ENCODE data around the gene FCRL1. TPM values are rescaled to one million over a fixed set of nuclear protein-coding genes. Genes with fewer than 3 reads are reported as not detected.

FCRL1 gene
- total and polyA plus RNA-seq, 4 experiments from 2014 or later = 0.23 to 0.75 TPM; not detected in 2

DNA sequence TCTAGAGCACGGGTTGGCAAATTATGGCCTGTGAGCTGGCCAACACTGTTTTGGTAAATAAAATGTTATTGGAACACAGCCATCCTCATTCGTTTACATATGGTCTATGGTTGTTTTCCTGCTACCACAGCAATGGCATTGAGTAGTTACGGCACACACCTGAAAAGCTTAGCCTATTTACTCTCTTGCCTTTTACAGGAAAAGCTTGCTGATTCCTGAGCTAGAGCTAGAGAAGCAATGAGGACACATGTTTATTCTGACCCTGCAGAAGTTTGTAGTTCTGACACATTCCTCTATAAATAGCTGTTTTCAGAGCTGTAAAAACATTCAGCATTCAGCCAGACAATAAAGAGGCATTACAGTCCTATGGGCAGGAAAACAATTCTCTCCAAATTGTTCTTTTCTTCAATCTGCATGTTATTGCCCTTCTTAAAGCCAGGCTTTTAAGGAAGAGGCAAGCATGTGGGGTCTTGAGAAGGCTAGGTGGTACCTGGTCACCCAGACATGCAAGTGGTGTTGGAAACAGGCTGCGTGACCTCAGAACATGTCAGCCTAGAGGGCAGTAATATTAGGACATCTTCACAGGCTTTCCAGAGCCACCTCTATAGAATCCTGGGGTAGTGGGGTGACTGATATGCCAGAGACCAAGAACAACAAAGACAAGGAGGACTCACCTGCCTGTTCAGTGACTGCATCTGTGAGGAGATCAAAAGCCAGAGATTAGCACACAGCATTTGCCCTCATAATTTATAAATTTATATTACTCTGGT lies 44.6 kb downstream of the FCRL1 start:
- no peak overlapping the region for H3K4me3 ChIP-seq (ENCODE audit: low read length in 2 of 2)
- no peak overlapping the region for H3K27ac ChIP-seq (ENCODE audit: low read depth, low read length)
- no peak overlapping the region for H3K4me3 Mint-ChIP-seq
- CTCF ChIA-PET (ENCODE audit: partially characterized antibody) = no interaction called here
- no peak for DNase-seq
- no peak overlapping the region for H3K27ac Mint-ChIP-seq
- intact Hi-C loops (cut with micrococcal nuclease) = no loop called here
- H3K9me3 Mint-ChIP-seq = peaks cover 0 to 2% (median 0%) of the 10 kb centered on the region in 8 donors
- no peaks in the 10 kb centered on the region for H3K4me1 ChIP-seq (ENCODE audit: insufficient read depth, low read length)
- POLR2A ChIA-PET (ENCODE audit: partially characterized antibody) = no interaction called here
- peaks cover 0 to 1% (median 0%) of the 10 kb centered on the region in 4 donors for H3K4me1 Mint-ChIP-seq
- no peaks in the 10 kb centered on the region for H3K36me3 ChIP-seq (ENCODE audit: insufficient read depth, low read length)
- no peaks in the 10 kb centered on the region for H3K36me3 Mint-ChIP-seq
- peaks cover 3 to 5% of the 10 kb centered on the region in 2 donors for H3K27me3 Mint-ChIP-seq
- no peaks in the 10 kb centered on the region for H3K9me3 ChIP-seq (ENCODE audit: control insufficient read depth in 1 of 2, low read length in 2 of 2)
- H3K27me3 ChIP-seq (ENCODE audit: insufficient read depth, low read length) = no peaks in the 10 kb centered on the region

DNA sequence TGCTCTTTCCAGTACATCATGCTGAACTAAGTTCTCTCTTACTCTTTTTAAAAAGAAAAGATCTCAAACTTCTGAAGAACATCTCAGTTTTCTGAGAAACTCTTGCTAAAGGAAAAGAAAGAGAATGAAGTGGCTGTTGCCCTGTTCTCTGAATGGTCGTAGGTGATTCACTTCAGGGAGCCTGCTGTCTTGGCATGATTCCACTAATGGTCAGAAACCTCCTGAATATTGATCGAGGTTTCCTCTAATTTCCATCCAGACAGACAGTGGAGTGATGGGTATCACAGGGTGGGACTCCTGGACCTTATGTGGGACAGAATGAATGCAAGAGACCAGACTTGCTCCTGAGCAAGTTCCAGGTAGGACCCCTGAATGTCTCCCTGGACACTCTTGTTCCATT lies 45.5 kb downstream of the FCRL1 start:
- intact Hi-C loops (cut with micrococcal nuclease) = no loop called here
- Histone ChIP-seq H3K27ac (ENCODE audit: low read depth, low read length) (no peak overlapping the region), H3K4me1 (ENCODE audit: insufficient read depth, low read length) (no peaks in the 10 kb centered on the region), H3K27me3 (ENCODE audit: insufficient read depth, low read length) (no peaks in the 10 kb centered on the region), H3K36me3 (ENCODE audit: insufficient read depth, low read length) (no peaks in the 10 kb centered on the region), H3K4me3 (ENCODE audit: low read length in 2 of 2) (no peak overlapping the region), H3K9me3 (ENCODE audit: control insufficient read depth in 1 of 2, low read length in 2 of 2) (no peaks in the 10 kb centered on the region)
- peaks cover 0 to 1% (median 0%) of the 10 kb centered on the region in 4 donors for H3K4me1 Mint-ChIP-seq
- H3K27ac Mint-ChIP-seq = no peak overlapping the region
- no peak for DNase-seq
- peaks cover 0 to 2% (median 0%) of the 10 kb centered on the region in 8 donors for H3K9me3 Mint-ChIP-seq
- H3K27me3 Mint-ChIP-seq = peaks cover 3 to 5% of the 10 kb centered on the region in 2 donors
- ChIA-PET CTCF (ENCODE audit: partially characterized antibody) (no interaction called here), POLR2A (ENCODE audit: partially characterized antibody) (no interaction called here)
- no peak overlapping the region for H3K4me3 Mint-ChIP-seq
- no peaks in the 10 kb centered on the region for H3K36me3 Mint-ChIP-seq

DNA sequence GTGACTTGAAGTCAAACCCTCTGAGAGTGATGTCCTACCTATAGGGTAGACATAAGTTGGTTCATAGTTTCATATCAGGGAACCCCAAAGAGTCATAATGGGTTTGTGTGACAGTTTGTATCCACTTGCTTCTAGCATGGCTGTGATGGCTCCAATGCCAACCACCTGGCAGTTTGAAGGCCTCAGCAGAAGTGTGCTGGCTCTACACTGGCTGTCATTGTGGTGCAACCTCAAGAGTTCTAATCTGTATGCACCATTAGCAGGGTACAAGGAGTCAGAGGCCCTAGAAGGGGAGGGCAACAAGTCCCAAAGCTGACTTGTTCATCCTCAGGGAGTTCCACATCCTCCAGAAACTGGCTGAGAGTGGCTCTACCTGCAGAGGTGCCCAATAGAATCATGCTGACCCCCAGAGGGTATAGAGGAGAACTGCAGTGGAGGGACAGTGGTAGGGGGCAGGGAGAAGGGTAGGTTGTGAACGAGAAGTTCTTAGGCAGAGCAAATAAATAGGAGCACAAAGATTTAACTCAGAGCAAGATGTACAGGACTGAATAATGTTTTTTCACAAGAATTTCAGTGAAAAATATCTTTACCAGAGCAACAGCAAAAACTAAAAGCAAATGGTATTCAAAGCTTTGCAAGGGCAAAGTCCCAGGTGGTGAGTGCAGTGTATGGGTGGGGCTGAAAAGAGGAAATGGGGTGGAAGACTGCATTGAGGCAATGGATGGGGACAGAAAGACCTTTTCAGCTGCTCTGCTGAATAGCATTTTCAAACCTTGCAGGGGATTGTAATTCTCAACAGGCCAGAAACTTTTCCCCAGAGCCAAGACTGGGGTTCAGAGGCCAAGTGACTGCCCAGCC lies 46.2 kb downstream of the FCRL1 start:
- Histone ChIP-seq H3K9me3 (ENCODE audit: control insufficient read depth in 1 of 2, low read length in 2 of 2) (no peaks in the 10 kb centered on the region), H3K27ac (ENCODE audit: low read depth, low read length) (no peak overlapping the region), H3K4me1 (ENCODE audit: insufficient read depth, low read length) (no peaks in the 10 kb centered on the region), H3K4me3 (ENCODE audit: low read length in 2 of 2) (no peak overlapping the region), H3K27me3 (ENCODE audit: insufficient read depth, low read length) (no peaks in the 10 kb centered on the region), H3K36me3 (ENCODE audit: insufficient read depth, low read length) (no peaks in the 10 kb centered on the region)
- Mint-ChIP-seq H3K27me3 (peaks cover 5% of the 10 kb centered on the region in 2 donors), H3K4me1 (peaks cover 0 to 1% (median 0%) of the 10 kb centered on the region in 4 donors), H3K9me3 (peaks cover 0 to 2% (median 0%) of the 10 kb centered on the region in 8 donors), H3K27ac (no peak overlapping the region), H3K36me3 (no peaks in the 10 kb centered on the region), H3K4me3 (peak overlapping the region in 1 of 8 donors; percentile 17)
- CTCF ChIA-PET (ENCODE audit: partially characterized antibody) = interaction anchor here (3.2 kb wide), 1 partner anchor 193 kb away, joined by 11 read pairs; no protein-coding TSS in a partner anchor
- POLR2A ChIA-PET (ENCODE audit: partially characterized antibody) = no interaction called here
- intact Hi-C loops (cut with micrococcal nuclease) = no loop called here
- DNase-seq = peak in 1 of 5 donors; percentile 0

DNA sequence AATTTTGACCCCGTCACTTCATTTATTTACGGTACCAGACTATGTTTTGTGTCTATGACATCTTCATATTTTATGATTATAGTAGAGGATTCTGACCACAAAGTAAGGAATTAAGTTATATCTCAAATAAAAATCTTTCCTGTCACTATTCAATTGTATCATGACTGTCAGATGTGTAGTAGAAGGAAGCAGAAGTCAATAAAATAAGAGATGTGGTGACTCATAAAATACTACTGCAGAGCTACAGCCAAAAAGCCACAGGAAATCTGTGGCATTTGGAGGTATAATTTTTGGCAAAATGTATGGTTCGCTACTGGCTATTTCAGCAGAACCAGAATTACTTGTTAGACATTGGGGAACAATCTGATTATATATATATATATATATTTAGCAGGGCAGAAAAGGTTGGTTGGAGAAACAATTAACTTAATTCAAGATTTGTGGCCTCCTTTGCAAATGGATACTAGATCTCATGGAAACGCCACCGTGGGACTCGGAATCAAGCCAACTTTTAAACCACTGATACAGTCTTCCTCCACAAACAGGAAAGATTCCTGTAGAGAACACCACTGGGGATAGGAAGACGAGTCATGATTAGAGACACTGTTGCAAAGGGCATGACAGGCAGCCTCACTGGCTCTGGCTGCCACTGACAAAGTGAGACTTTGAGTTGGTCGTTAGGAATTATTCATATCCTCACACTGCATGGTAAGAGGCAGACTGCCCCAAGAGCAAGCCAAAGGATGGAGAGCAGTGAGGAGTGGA lies 48.1 kb downstream of the FCRL1 start:
- H3K27me3 Mint-ChIP-seq = peaks cover 5% of the 10 kb centered on the region in 2 donors
- H3K36me3 ChIP-seq (ENCODE audit: insufficient read depth, low read length) = no peaks in the 10 kb centered on the region
- no peak overlapping the region for H3K27ac Mint-ChIP-seq
- no peaks in the 10 kb centered on the region for H3K36me3 Mint-ChIP-seq
- intact Hi-C loops (cut with micrococcal nuclease) = no loop called here
- H3K4me3 ChIP-seq (ENCODE audit: low read length in 2 of 2) = no peak overlapping the region
- ChIA-PET CTCF (ENCODE audit: partially characterized antibody) (interaction anchor here (3.2 kb wide), 1 partner anchor 191 kb away, joined by 11 read pairs; no protein-coding TSS in a partner anchor), POLR2A (ENCODE audit: partially characterized antibody) (no interaction called here)
- peaks cover 0 to 1% (median 0%) of the 10 kb centered on the region in 4 donors for H3K4me1 Mint-ChIP-seq
- no peaks in the 10 kb centered on the region for H3K27me3 ChIP-seq (ENCODE audit: insufficient read depth, low read length)
- H3K4me3 Mint-ChIP-seq = no peak overlapping the region
- H3K4me1 ChIP-seq (ENCODE audit: insufficient read depth, low read length) = no peaks in the 10 kb centered on the region
- no peak overlapping the region for H3K27ac ChIP-seq (ENCODE audit: low read depth, low read length)
- H3K9me3 ChIP-seq (ENCODE audit: control insufficient read depth in 1 of 2, low read length in 2 of 2) = no peaks in the 10 kb centered on the region
- H3K9me3 Mint-ChIP-seq = peaks cover 0 to 2% (median 0%) of the 10 kb centered on the region in 8 donors
- DNase-seq = no peak

DNA sequence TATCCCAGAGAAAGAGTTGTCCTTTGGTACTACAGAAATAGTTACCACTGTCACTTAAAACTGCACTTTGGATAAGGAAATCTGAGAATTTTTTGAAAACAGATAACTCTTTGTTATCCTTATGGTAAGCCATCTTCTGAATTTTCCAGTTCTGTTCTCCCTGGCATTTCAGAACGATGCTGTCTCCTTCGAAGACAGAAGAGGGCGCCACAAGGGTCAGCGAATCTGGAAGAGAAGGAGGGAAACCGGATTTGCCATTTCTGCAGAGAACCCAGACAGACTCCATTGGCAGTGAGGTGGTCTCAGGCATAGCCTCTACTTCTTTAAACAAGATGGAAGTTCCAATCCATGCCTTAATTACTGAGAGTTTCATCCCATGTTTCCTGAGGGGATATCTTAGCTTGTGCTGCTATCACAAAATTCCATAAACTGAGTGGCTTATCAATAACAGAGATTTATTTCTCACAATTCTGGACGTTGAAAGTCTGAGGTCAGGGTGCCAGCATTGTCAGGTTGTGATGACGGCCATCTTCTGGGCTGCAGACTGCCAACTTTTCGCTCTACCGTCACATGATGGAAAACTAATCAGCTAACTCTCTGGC lies 49.4 kb downstream of the FCRL1 start:
- ChIA-PET POLR2A (ENCODE audit: partially characterized antibody) (no interaction called here), CTCF (ENCODE audit: partially characterized antibody) (no interaction called here)
- H3K27ac Mint-ChIP-seq = no peak overlapping the region
- intact Hi-C loops (cut with micrococcal nuclease) = no loop called here
- H3K36me3 Mint-ChIP-seq = no peaks in the 10 kb centered on the region
- Histone ChIP-seq H3K27me3 (ENCODE audit: insufficient read depth, low read length) (no peaks in the 10 kb centered on the region), H3K4me3 (ENCODE audit: low read length in 2 of 2) (no peak overlapping the region), H3K27ac (ENCODE audit: low read depth, low read length) (no peak overlapping the region), H3K36me3 (ENCODE audit: insufficient read depth, low read length) (no peaks in the 10 kb centered on the region), H3K4me1 (ENCODE audit: insufficient read depth, low read length) (no peaks in the 10 kb centered on the region), H3K9me3 (ENCODE audit: control insufficient read depth in 1 of 2, low read length in 2 of 2) (no peaks in the 10 kb centered on the region)
- no peak overlapping the region for H3K4me3 Mint-ChIP-seq
- H3K9me3 Mint-ChIP-seq = peaks cover 0 to 2% (median 0%) of the 10 kb centered on the region in 8 donors
- peaks cover 4 to 5% of the 10 kb centered on the region in 2 donors for H3K27me3 Mint-ChIP-seq
- peaks cover 0 to 1% (median 0%) of the 10 kb centered on the region in 4 donors for H3K4me1 Mint-ChIP-seq
- no peak for DNase-seq

DNA sequence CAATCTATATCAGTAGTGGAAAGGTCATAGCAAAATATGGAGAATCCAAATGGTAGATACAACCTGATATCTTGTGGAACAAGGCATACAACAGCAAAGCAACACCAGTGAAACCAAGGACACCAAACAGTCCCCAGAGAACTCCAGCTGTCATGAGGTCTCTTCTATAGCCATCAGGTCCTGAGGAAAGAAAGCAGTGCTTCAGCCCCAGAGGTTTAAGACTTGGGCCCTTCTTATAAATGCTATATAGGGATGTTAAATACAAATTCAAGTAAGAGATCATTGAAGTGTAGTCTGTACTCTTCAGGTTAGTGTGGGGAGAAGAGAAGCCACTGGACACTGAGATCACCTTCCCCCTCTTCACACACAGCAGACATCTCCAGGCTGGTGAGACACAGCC lies 53.1 kb downstream of the FCRL1 start:
- H3K4me1 Mint-ChIP-seq = no peaks in the 10 kb centered on the region

More for the DNA sequence above, 53.1 kb downstream of the FCRL1 start:
- H3K9me3 ChIP-seq (ENCODE audit: control insufficient read depth in 1 of 2, low read length in 2 of 2) = no peaks in the 10 kb centered on the region
- ChIA-PET CTCF (ENCODE audit: partially characterized antibody) (no interaction called here), POLR2A (ENCODE audit: partially characterized antibody) (no interaction called here)
- Mint-ChIP-seq H3K9me3 (peaks cover 0 to 4% (median 0%) of the 10 kb centered on the region in 8 donors), H3K4me3 (no peak overlapping the region), H3K36me3 (no peaks in the 10 kb centered on the region), H3K27ac (no peak overlapping the region), H3K27me3 (peaks cover 0 to 5% of the 10 kb centered on the region in 2 donors)
- H3K27ac ChIP-seq (ENCODE audit: low read depth, low read length) = no peak overlapping the region
- no peak overlapping the region for H3K4me3 ChIP-seq (ENCODE audit: low read length in 2 of 2)
- H3K4me1 ChIP-seq (ENCODE audit: insufficient read depth, low read length) = no peaks in the 10 kb centered on the region
- intact Hi-C loops (cut with micrococcal nuclease) = no loop called here
- no peak for DNase-seq
- H3K27me3 ChIP-seq (ENCODE audit: insufficient read depth, low read length) = no peaks in the 10 kb centered on the region
- H3K36me3 ChIP-seq (ENCODE audit: insufficient read depth, low read length) = no peaks in the 10 kb centered on the region

All from CD4-positive, alpha-beta memory T cell (primary cell).